ENCODE data around the gene NCOR2.
A peak's percentile ranks its signal among the peaks of the same experiment; 100 is the strongest.

DNA sequence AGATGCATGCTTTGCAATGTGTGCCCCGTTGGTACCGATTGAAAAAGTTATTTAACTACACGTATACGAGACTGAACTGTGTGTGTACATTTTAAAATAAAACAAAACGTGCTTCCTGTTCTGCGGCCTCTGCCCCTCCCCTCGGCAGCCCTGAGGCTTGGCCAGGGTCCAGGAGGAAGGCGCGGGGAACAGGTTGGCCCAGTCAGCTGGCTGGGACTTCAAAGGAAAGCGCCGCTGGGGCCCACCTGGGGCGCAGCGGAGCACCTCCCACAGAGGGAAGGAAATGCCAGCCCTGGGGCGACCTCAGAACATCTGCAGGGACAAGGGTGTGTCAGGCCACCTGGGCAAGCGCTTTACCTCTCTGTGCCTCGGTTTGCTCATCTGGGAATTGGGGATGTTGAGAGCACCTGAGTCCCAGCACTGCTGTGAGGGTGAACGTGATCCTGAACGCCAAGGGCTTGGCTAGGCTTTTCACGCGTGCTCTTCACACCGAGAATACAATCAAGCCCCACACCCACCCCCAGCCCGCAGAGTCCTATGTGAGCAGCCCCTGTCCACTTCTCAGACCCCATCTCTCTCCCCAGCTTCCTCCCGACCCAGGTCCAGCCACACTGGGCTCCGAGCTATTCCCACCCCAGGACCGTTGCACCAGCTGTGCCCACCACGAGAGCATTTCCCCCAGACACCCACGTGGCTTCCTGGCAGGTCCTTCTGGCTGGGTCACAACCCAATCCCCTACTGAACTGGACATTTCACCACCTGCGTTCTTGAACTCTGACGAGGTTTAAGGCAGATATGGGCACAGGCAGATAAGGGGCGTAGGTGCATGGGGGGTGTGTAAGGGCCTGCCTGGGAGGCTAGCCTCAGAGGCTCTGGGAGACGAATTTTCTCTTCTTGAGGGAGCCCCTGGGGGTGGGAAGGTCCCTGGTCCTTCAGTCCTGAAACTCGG lies 41.9 kb upstream of the NCOR2 start:
- TF ChIP-seq, protein P1, sequence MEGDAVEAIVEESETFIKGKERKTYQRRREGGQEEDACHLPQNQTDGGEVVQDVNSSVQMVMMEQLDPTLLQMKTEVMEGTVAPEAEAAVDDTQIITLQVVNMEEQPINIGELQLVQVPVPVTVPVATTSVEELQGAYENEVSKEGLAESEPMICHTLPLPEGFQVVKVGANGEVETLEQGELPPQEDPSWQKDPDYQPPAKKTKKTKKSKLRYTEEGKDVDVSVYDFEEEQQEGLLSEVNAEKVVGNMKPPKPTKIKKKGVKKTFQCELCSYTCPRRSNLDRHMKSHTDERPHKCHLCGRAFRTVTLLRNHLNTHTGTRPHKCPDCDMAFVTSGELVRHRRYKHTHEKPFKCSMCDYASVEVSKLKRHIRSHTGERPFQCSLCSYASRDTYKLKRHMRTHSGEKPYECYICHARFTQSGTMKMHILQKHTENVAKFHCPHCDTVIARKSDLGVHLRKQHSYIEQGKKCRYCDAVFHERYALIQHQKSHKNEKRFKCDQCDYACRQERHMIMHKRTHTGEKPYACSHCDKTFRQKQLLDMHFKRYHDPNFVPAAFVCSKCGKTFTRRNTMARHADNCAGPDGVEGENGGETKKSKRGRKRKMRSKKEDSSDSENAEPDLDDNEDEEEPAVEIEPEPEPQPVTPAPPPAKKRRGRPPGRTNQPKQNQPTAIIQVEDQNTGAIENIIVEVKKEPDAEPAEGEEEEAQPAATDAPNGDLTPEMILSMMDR (IDR thresholded peaks at IDR 0.05): no peak
- peak in 2 of 3 donors; percentile 42 to 95 for TF ChIP-seq POLR2AphosphoS5 (IDR thresholded peaks at IDR 0.05)

Measured in suprapubic skin (tissue), 3 donors.